ENCODE data around the gene PLEKHS1.
"Not testable (repeated sequence)": the region's sequence is repeated elsewhere in the genome, so short reads cannot be mapped to it uniquely, and the experiment has no call there.

PLEKHS1 gene

GRCh38 chr10:113742466-113742865 is 9.0 kb upstream of the PLEKHS1 start:
- DNase-seq, result no peak

- DNase-seq, result no peak
These were observed 7.9 kb upstream of the PLEKHS1 start for GRCh38 chr10:113743594-113743993.

GRCh38 chr10:113745374-113745773 is 6.1 kb upstream of the PLEKHS1 start:
- DNase-seq, result no peak

GRCh38 chr10:113746217-113746957 is 5.1 kb upstream of the PLEKHS1 start:
- no peak for DNase-seq

GRCh38 chr10:113752553-113752952 is 1.1 kb downstream of the PLEKHS1 start:
- DNase-seq, result no peak

- peak; percentile 54 for DNase-seq
These were observed 1.7 kb downstream of the PLEKHS1 start for GRCh38 chr10:113753020-113753692.

DNA sequence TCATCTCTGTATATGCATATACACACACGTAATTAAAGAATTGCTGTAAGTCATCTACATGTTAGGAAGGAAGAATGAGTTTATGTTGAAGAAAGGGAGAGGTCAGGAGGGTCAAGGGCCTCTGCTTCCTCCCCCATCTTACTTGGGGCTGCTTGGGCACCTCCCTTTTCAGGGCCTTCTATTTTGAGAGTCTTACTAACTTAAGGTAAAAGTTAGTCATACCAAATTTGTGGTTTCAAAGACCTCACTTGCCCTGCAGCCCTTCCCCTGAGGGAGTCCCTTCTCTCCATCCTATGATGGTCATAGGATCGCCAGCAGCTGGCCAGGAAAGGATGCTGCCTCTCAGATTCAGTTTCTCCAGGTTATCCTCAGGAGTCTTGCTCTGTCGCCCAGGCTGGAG is 2.6 kb downstream of the PLEKHS1 start:
- DNase-seq, result no peak

DNA sequence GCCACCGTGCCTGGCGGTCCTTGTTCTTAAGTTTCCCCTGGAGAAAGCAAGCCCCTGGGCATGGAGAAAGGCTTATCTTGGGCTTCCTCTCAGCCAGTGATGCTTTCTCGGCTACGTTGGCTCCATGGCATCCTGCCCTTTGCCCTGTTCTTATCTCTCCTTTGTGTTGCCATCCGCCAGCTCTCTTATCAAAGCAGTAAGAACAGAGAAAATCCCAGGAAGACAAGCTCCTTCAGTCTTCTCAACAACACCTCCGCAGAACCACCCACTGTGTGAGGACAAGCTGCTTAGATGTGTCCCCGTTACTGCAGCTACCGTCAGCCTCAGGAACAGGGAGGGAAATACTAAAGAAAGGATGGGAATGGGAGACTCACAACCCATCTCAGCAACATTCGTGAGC is 3.3 kb downstream of the PLEKHS1 start:
- DNase-seq, result no peak

- no peak for DNase-seq
These were observed 5.6 kb downstream of the PLEKHS1 start for GRCh38 chr10:113756940-113757543.

DNA sequence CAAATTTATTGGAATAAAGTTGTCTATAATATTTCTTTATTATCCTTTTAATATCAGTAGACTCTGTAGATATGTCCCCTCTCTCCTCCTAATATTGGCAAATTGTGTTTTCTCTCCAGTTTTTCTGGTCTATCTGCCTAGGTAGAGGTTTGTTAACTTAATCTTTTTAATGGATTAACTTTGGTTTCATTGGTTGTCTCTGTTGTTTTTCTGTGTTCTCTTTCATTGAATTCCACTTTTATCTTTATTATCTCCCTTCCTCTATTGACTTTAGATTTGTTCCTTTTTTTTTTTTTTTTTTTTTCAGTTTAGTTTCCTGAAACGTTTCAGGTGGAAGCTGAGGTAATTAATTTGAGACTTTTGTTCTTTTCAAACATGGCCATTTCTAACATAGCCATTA is 10.6 kb downstream of the PLEKHS1 start:
- no peak for DNase-seq

GRCh38 chr10:113764582-113764981 is 13.1 kb downstream of the PLEKHS1 start:
- DNase-seq, result no peak

- DNase-seq, result no peak
These were observed 14.4 kb downstream of the PLEKHS1 start for GRCh38 chr10:113765910-113766309.

DNA sequence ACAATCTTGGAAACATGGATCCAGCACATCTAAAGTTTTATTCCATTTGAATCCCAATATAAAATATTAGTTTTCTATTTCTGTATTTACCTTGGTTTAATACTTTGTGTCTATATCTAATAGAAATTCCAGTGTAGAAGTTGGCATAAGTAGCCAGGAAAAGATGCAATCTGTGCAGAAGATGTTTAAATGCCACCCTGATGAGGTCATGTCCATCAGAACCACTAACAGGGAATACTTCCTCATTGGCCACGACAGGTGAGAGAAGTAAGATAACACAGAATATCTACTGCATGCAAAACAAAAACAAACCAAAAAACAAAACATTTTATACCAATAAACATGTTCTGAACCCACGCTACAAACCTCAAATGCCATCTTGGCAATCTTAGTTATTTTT is 15.7 kb downstream of the PLEKHS1 start:
- DNase-seq, result no peak

DNA sequence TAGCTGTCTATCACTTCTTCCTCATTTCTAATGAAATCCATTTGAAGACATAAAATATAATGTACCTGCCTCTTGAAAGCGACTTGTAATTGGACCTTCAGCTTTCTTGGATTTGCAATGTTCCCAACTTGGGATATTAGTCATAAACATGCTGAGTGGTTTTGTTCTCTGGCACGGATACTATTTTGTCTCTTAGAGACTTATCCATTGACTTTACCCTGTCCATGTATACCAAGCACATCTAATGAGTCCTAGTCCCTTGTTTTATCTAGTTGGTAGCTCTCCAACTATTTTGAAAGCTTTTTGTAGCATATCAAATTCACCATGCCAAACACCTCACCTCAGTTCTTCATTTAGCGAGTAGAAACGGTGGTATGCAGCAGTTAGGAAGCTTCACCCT is 18.9 kb downstream of the PLEKHS1 start:
- no peak for DNase-seq

- not testable (repeated sequence) for DNase-seq
These were observed 19.6 kb downstream of the PLEKHS1 start for GRCh38 chr10:113771131-113771530.

DNA sequence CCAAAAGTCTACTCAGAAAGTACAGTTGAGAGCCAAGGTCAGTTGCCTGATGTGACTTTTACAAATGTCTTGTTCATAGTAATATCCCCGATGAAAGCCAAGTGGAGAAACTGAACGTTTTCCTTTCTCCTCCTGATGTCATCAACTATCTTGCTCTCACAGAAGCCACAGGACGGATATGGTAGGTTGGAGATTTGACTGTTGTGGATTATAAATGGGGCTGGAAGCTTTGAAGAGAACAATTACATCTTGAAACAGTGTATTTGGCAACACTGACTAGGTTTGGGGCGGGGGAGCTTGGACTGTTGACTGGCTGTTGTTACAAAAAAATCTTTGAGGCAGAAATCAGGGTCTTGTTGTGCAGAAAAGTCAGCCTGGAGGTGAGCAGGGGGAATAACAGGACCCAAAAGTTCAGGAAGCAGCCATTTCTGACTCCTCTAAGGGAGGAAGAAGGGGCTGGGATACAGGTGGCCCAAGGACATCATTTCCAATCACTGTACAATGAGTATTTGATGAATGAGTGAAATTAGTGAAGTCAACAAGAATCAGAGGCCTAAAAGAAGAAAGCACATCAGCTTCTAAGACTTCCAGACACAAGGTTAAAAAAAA is 24.3 kb downstream of the PLEKHS1 start:
- DNase-seq, result no peak

GRCh38 chr10:113776553-113776952 is 25.1 kb downstream of the PLEKHS1 start:
- no peak for DNase-seq

DNA sequence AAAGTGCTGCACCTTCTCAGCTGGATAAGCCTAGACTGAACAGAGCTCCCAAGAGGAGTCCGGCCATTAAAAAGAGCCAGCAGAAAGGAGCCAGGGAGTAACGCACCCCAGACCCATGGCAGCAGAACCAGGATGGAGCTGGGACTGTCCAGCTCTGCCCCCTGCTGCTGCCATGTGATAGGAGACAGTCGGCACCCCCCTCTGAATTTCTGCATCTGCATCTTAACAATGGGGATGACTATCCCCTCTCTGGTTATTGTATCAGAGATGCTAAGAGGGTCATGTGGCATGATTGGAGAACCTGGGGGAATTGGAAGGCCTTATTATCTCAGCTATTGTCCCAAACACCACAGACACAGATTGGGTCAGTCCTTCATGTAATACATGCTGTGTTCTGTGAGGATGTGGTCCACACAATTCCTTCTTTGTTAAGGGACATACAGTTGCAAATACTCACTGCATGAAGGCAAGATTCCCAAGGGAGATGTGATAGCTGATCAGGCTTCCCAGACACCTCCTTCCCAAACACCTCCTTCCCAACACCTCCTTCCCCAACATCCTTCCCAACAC is 29.3 kb downstream of the PLEKHS1 start:
- DNase-seq, result no peak

DNA sequence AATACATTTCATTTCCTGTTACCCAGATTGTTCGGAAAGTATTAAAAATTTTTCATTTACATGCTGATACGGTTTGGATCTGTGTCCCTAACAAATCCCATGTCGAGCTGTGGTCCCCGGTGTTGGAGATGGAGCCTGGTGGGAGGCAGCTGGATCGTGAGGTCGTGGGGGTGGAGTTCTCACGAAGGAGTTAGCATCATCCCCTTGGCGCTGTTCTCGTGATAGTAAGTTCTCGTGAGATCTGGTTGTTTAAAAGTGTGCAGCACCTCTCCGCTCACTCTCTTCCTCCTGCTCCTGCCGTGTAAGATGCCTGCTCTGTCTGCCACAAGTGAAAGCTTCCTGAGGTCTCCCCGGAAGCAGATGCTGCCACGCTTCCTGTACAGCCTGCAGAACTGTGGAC is 30.9 kb downstream of the PLEKHS1 start:
- DNase-seq, result no peak

- DNase-seq, result no peak
These were observed 31.7 kb downstream of the PLEKHS1 start for GRCh38 chr10:113782986-113783704.

DNA sequence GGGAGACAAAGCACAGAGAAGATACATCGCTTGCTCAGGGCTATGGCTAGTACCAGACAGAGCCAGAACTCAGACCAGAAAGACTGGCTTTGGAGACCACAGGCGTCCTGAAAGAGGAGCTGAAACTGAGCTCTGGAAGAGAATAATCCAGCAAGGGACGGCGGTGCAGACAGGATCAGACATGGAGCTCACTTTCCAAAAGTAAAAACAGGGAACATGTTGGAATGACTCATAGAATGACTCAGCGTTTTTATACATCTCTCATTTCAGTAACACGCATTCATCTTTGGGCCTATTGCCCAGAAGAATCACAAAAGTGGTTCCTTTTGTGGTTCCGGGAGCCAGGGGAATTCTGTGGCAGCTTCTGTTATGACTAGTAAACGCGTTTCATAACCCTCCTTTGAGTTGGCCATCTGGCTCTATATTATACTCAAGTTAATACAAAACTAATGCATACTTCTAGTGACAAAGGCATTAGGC is 37.2 kb downstream of the PLEKHS1 start:
- no peak for DNase-seq

DNA sequence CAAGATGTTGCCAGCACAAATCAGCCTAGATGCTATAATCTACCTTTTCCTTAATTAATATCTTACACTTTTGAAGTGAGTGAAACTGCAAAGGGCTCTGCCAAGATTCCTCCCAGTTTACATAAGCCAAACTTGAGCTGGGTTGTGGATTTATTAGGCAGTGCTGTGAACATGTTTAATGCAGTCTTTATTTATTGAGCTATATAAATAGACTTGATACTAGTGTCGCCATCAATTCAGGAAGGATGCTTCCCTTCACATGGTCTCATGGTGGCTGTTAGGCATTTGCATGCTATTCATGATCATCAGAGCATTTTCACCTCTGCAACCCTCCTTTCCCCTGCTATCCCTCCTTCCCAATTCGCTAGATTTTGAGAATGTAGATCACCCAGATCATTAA is 40.2 kb downstream of the PLEKHS1 start:
- DNase-seq, result no peak

DNA sequence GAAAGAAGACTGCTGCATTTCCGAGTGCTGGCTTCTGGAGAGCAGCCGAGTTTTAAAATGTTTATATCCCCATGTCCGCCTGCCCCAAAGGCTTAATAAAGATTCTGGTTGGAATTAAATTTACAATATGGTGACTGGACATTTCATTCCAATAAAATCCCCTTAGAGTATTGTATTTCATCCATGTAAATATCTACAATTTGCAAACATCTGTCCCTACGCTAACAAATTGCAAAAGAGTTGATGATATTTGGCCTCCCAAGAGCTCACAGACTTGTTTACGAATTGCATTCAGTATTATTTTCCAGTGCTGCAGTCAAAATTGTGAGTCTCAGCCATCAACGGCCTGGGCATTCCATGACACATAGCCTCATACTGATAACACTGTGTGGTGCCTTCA is 50.1 kb downstream of the PLEKHS1 start:
- no peak for DNase-seq
